K562 (cell line): ENCODE measurements around the gene SERF2. TPM values are rescaled to one million over a fixed set of nuclear protein-coding genes. Genes with fewer than 3 reads are reported as not detected.

Experiments used
- ATAC-seq: fragments of 200-7000 bp; cut with Tn5 transposase; 3 replicates; pipeline ENCODE4 v1.9.1; 2020; ENCODE audit warnings: moderate library complexity
- BruUV-seq: library from RNA; stranded (reverse); fragments of 400-500 nt; replicated peaks from 2 replicates; lab custom pipeline; 2021; lab: Mats Ljungman, UMichigan
- CTCF ChIA-PET: fragments of 300-600 bp; formaldehyde crosslinking; extraction: SDS; loops from one replicate; lab custom pipeline; 2021; ENCODE audit warnings: low intra/inter-chr PET ratio; lab: Yijun Ruan, JAX
- POLR2A ChIA-PET: fragments of 300-600, 350-650 bp; sonication (Branson Sonifier 250); formaldehyde crosslinking; extraction: SDS; loops from one replicate; lab custom pipeline; 2021; ENCODE audit warnings: antibody characterized with exemption, inconsistent platforms; lab: Yijun Ruan, JAX
- DNase-seq, 4 experiments: peaks; one replicate each; pipeline versions ENCODE4 v3.0.0 to v3.0.0-alpha.2; 2011 to 2018; ENCODE audit warnings: low spot score in 3 of 4, mixed read lengths in 3 of 4; ENCODE audit errors: extremely low read depth in 1 of 4
- FAIRE-seq: peaks from 2 replicates; lab custom pipeline; 2011; peaks lifted over from hg19 to GRCh38; lab: Jason Lieb, UNC
- H2AFZ ChIP-seq: 2 replicates; pipeline ENCODE4 v1.6.0; 2011; ENCODE audit warnings: low read depth, low read length, control low read depth, inconsistent platforms
- H3K27ac ChIP-seq: fragments of 200-600 bp; 3 replicates; pipeline ENCODE4 v1.8.0; 2011; ENCODE audit warnings: low read depth, mild to moderate bottlenecking, control low read depth, inconsistent platforms, low read length, moderate library complexity, mixed read lengths; ENCODE audit errors: extremely low read depth
- H3K27me3 ChIP-seq, 2 experiments: fragments of 300-600 bp in 1 of 2; 2 replicates in 1 of 2; 3 replicates in 1 of 2; pipeline versions ENCODE4 v1.6.0 to v1.8.0; 2011; ENCODE audit warnings: inconsistent platforms in 2 of 2, low read length in 2 of 2, mild to moderate bottlenecking in 1 of 2, mixed read lengths in 1 of 2, moderate library complexity in 1 of 2; ENCODE audit not compliant: control insufficient read depth in 2 of 2, insufficient read depth in 2 of 2
- H3K36me3 ChIP-seq: fragments of 300-600 bp; 3 replicates; pipeline ENCODE4 v1.8.0; 2011; ENCODE audit warnings: mild to moderate bottlenecking, low read length, inconsistent platforms; ENCODE audit not compliant: control insufficient read depth, insufficient read depth
- H3K4me1 ChIP-seq, 2 experiments: fragments of 200-600 bp in 1 of 2; replicated peaks in 1 of 2; 2 replicates in 1 of 2; 3 replicates in 1 of 2; pipeline versions ENCODE4 v1.5.1 to v1.8.0; 2011; ENCODE audit warnings: inconsistent platforms in 2 of 2, low read length in 2 of 2, mild to moderate bottlenecking in 1 of 2, mixed read lengths in 1 of 2, moderate library complexity in 1 of 2; ENCODE audit not compliant: control insufficient read depth in 2 of 2, insufficient read depth in 2 of 2
- H3K4me2 ChIP-seq: 2 replicates; pipeline ENCODE4 v1.6.1; 2011; ENCODE audit warnings: low read length, control low read depth, inconsistent platforms, mixed read lengths; ENCODE audit not compliant: insufficient read depth
- H3K4me3 ChIP-seq: fragments of 200-600 bp; sonication (generic), shearing (Covaris generic); 2 replicates; pipeline ENCODE4 v1.5.1; 2016; ENCODE audit warnings: control low read depth, inconsistent platforms
- H3K79me2 ChIP-seq: fragments of 200-600 bp; 3 replicates; pipeline ENCODE4 v1.8.0; 2011; ENCODE audit warnings: low read length, inconsistent platforms; ENCODE audit not compliant: control insufficient read depth, insufficient read depth
- H3K9ac ChIP-seq, 2 experiments: 2 replicates each; pipeline versions ENCODE4 v1.6.0 to v1.6.1; 2011; ENCODE audit warnings: low read depth in 2 of 2, low read length in 2 of 2, control low read depth in 1 of 2, inconsistent platforms in 1 of 2, mild to moderate bottlenecking in 1 of 2, mixed read lengths in 1 of 2; ENCODE audit not compliant: insufficient read depth in 1 of 2
- H3K9me1 ChIP-seq: one replicate; pipeline ENCODE4 v1.6.0; 2011; ENCODE audit warnings: inconsistent platforms, mild to moderate bottlenecking, low read length, moderate library complexity; ENCODE audit not compliant: control insufficient read depth, insufficient read depth
- H3K9me3 ChIP-seq: replicated peaks from 2 replicates; pipeline ENCODE4 v1.5.1; 2011; ENCODE audit warnings: low read depth, low read length, inconsistent platforms; ENCODE audit not compliant: control insufficient read depth, insufficient read depth
- H4K20me1 ChIP-seq: replicated peaks from 2 replicates; pipeline ENCODE4 v1.6.1; 2011; ENCODE audit warnings: low read length, inconsistent platforms, mixed read lengths; ENCODE audit not compliant: control insufficient read depth, insufficient read depth
- CTCF ChIP-seq, 3 experiments: IDR thresholded peaks in 2 of 3; conservative IDR thresholded peaks in 1 of 3; 2 replicates each; pipeline ENCODE4 v1.5.1; 2011 to 2012; ENCODE audit warnings: low read length in 3 of 3, mild to moderate bottlenecking in 3 of 3, control low read depth in 2 of 3, improper control_type of control experiment in 1 of 3, inconsistent platforms in 1 of 3, low read depth in 1 of 3, mixed read lengths in 1 of 3, moderate library complexity in 1 of 3; ENCODE audit not compliant: insufficient read depth in 2 of 3
- IRF9 ChIP-seq: fragments of 450-650 bp; IDR thresholded peaks from 2 replicates; pipeline ENCODE4 v1.6.1; 2016; ENCODE audit warnings: missing biosample characterization, missing genetic modification characterization
- NFIC ChIP-seq: fragments of 450-650 bp; IDR thresholded peaks from 2 replicates; pipeline ENCODE4 v1.6.1; 2017; ENCODE audit warnings: mild to moderate bottlenecking, inconsistent platforms
- NFYB ChIP-seq: IDR thresholded peaks from 2 replicates; pipeline ENCODE4 v1.6.1; 2011; ENCODE audit warnings: mild to moderate bottlenecking, moderate library complexity; ENCODE audit not compliant: insufficient read length; ENCODE audit errors: extremely low read depth
- PHF8 ChIP-seq: fragments of 200-600 bp; sonication (generic); IDR thresholded peaks from 2 replicates; pipeline ENCODE4 v1.6.1; 2012; ENCODE audit warnings: mixed run types, mild to moderate bottlenecking, inconsistent platforms, low read length, moderate library complexity, borderline replicate concordance
- POLR2A ChIP-seq: fragments of 450-650 bp; conservative IDR thresholded peaks from 2 replicates; pipeline ENCODE4 v1.6.1; 2016
- POLR2AphosphoS2 ChIP-seq: IDR thresholded peaks from 2 replicates; pipeline ENCODE4 v1.6.1; 2012; ENCODE audit warnings: low read length, improper control_type of control experiment
- RBM39 ChIP-seq: fragments of 200-400 bp; formaldehyde crosslinking; optimal IDR thresholded peaks from 2 replicates; pipeline ENCODE3; 2018; ENCODE audit warnings: low read depth, low read length
- TCF7 ChIP-seq: sonication (generic); IDR thresholded peaks from 2 replicates; pipeline ENCODE4 v1.6.1; 2016; ENCODE audit warnings: antibody characterized with exemption, borderline replicate concordance
- WGBS: fragments of 100-300 bp; shearing (Covaris generic); methylation state at CpG from one replicate; pipeline ENCODE4 v1.1.6; 2016; ENCODE audit warnings: low coverage, mixed read lengths; ENCODE audit not compliant: insufficient coverage; ENCODE audit errors: missing lambda C conversion rate; 5-methylcytosine and 5-hydroxymethylcytosine counted together
- in situ Hi-C: fragments of 300-500 bp; cut with MboI; formaldehyde crosslinking; loops from 4 replicates; pipeline ENCODE4 v1.15.0; 2018; ENCODE audit warnings: inconsistent platforms, mixed read lengths
- intact Hi-C: fragments of 100-400 bp; cut with micrococcal nuclease; formaldehyde crosslinking; loops from 2 replicates; pipeline ENCODE4 v1.14.2; 2022
- polyA plus RNA-seq, 8 experiments: library from polyadenylated mRNA; depleted of rRNA in 4 of 8; stranded (reverse) in 5 of 8; unstranded in 3 of 8; fragments of >200 nt; fragmentation: Nextera tagmentation in 2 of 8; fragmentation: Illumina TruSeq in 1 of 8; extraction: Ambion mirVana in 2 of 8; extraction: Trizol in 1 of 8; gene quantifications; 2 replicates each; pipeline versions ENCODE4 v1.2.1 to v1.2.3, GENCODE V29; 2011 to 2014; ENCODE audit warnings: inconsistent platforms in 1 of 8, missing spikeins in 1 of 8
- total RNA-seq, 7 experiments: library from RNA; depleted of rRNA in 6 of 7; stranded (reverse); fragments of >200 nt in 6 of 7; fragmentation: Illumina TruSeq in 2 of 7; extraction: Trizol in 2 of 7; gene quantifications; 2 replicates each; pipeline versions ENCODE4 v1.2.1 to v1.2.3, GENCODE V29; 2011 to 2021; ENCODE audit warnings: low replicate concordance in 1 of 7
- TF ChIP-seq, protein P1 (sequence below), 2 experiments: fragments of 450-650 bp; formaldehyde crosslinking in 1 of 2; IDR thresholded peaks; 2 replicates each; pipeline versions ENCODE4 v1.4.0 to v1.6.1; 2014 to 2020; ENCODE audit warnings: mild to moderate bottlenecking in 2 of 2, borderline replicate concordance in 1 of 2, low read depth in 1 of 2

Gene SERF2
- total and polyA plus RNA-seq, 9 of the 15 experiments (the other 6 are each of a cell fraction or from before 2014, with no cell fraction given), result 497 to 3,360 (median 867) TPM

GRCh38 chr15:43775411-43775965 is 16.6 kb upstream of the SERF2 start:
- Histone ChIP-seq H3K9me3 (no peaks in the 10 kb centered on the region), H3K79me2 (no peaks in the 10 kb centered on the region), H4K20me1 (no peaks in the 10 kb centered on the region; the same call in 1 of the 2 replicates), H3K27me3 (no peaks in the 10 kb centered on the region), H3K4me3 (no peak overlapping the region), H3K9ac (no peak overlapping the region), H3K4me1 (peaks cover 3 to 19% of the 10 kb centered on the region in 2 experiments; a peak in 4 of 5 replicates), H3K9me1 (no peaks in the 10 kb centered on the region), H3K27ac (no peak overlapping the region), H2AFZ (no peak overlapping the region), H3K36me3 (peaks cover 36% of the 10 kb centered on the region), H3K4me2 (peak overlapping the region; percentile 75; the same call in 1 of the 2 replicates)
- FAIRE-seq, result no peak
- ChIA-PET CTCF (no interaction called here), POLR2A (interaction anchor here (0.6 to 3.2 kb wide), 4 partner anchors 10 to 21 kb away, joined by 4 to 12 read pairs (median 8); no protein-coding TSS in a partner anchor)
- 90% methylated on average over 1 of the region's 1 CpG for WGBS
- peak in 1 of 4 experiments; percentile 40 for DNase-seq
- intact Hi-C loops (no loop called here), in situ Hi-C loops (no loop called here)
- TSS peak; percentile 57 for BruUV-seq
- ATAC-seq, result peak; percentile 32; the same call in 2 of the 3 replicates
- TF ChIP-seq IRF9 (tag), result no peak
- TF ChIP-seq RBM39, result peak; percentile 28
- 0 out of 2 replicates have a peak, but pooled peaks have one; percentile 3 for TF ChIP-seq PHF8
- TF ChIP-seq, protein P1, sequence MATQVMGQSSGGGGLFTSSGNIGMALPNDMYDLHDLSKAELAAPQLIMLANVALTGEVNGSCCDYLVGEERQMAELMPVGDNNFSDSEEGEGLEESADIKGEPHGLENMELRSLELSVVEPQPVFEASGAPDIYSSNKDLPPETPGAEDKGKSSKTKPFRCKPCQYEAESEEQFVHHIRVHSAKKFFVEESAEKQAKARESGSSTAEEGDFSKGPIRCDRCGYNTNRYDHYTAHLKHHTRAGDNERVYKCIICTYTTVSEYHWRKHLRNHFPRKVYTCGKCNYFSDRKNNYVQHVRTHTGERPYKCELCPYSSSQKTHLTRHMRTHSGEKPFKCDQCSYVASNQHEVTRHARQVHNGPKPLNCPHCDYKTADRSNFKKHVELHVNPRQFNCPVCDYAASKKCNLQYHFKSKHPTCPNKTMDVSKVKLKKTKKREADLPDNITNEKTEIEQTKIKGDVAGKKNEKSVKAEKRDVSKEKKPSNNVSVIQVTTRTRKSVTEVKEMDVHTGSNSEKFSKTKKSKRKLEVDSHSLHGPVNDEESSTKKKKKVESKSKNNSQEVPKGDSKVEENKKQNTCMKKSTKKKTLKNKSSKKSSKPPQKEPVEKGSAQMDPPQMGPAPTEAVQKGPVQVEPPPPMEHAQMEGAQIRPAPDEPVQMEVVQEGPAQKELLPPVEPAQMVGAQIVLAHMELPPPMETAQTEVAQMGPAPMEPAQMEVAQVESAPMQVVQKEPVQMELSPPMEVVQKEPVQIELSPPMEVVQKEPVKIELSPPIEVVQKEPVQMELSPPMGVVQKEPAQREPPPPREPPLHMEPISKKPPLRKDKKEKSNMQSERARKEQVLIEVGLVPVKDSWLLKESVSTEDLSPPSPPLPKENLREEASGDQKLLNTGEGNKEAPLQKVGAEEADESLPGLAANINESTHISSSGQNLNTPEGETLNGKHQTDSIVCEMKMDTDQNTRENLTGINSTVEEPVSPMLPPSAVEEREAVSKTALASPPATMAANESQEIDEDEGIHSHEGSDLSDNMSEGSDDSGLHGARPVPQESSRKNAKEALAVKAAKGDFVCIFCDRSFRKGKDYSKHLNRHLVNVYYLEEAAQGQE (IDR thresholded peaks at IDR 0.05; ENCODE audit: borderline replicate concordance), result peak; percentile 18; the same call in 1 of the 2 replicates
- TF ChIP-seq, protein P1 (CRISPR knock-in tag; IDR thresholded peaks at IDR 0.05; ENCODE audit: low read depth), result no peak
- peak; percentile 44 to 54 (median 46); a peak in 4 of 6 replicates for TF ChIP-seq CTCF (IDR thresholded peaks at IDR 0.05 in 2 of 3, conservative IDR thresholded peaks at IDR 0.05 in 1 of 3; ENCODE audit: insufficient read depth in 2 of 3, low read depth in 1 of 3, low read length in 3 of 3)
- peak; percentile 77 for TF ChIP-seq NFIC
- TF ChIP-seq NFYB, result no peak
- TF ChIP-seq TCF7, result no peak
- TF ChIP-seq POLR2AphosphoS2, result peak; percentile 71
- TF ChIP-seq POLR2A, result peak; percentile 28; the same call in 1 of the 2 replicates
